Vagina (tissue), 2 donors: ENCODE measurements around the gene FAM78B.

Source experiments
- CTCF ChIP-seq, 3 experiments: fragments of 450-650 bp in 2 of 3; fragments of 200-600 bp in 1 of 3; sonication (generic) in 1 of 3; IDR thresholded peaks; one replicate each; pipeline ENCODE4 v1.5.1; 2017 to 2019; ENCODE audit warnings: antibody characterized with exemption in 3 of 3, mild to moderate bottlenecking in 2 of 3, moderate library complexity in 2 of 3
- POLR2A ChIP-seq, 2 donors: fragments of 450-650 bp; IDR thresholded peaks; one replicate each; pipeline ENCODE4 v1.6.1; 2017; ENCODE audit warnings: antibody characterized with exemption in 2 of 2, mild to moderate bottlenecking in 2 of 2, moderate library complexity in 2 of 2
- POLR2AphosphoS5 ChIP-seq, 2 donors: sonication (generic); formaldehyde crosslinking; IDR thresholded peaks; one replicate each; pipeline ENCODE4 v1.9.0; 2017; ENCODE audit warnings: antibody characterized with exemption in 2 of 2, mild to moderate bottlenecking in 2 of 2, low read depth in 1 of 2; ENCODE audit not compliant: insufficient read depth in 1 of 2

- TF ChIP-seq CTCF (IDR thresholded peaks at IDR 0.05), result no peak
- TF ChIP-seq POLR2AphosphoS5 (IDR thresholded peaks at IDR 0.05; ENCODE audit: insufficient read depth in 1 of 2, low read depth in 1 of 2), result no peak
- TF ChIP-seq POLR2A (IDR thresholded peaks at IDR 0.05), result no peak
Observed at GRCh38 chr1:166133857-166134256, 32.9 kb downstream of the FAM78B start.
